Measurements from ENCODE around the gene CALHM2.

CALHM2 gene

GRCh38 chr10:103480521-103480920 is 28.4 kb upstream of the CALHM2 start:
- TF ChIP-seq TAF1 (IDR thresholded peaks at IDR 0.05; ENCODE audit: borderline replicate concordance, insufficient read depth, low read length) (no peak), FOXP2 (optimal IDR thresholded peaks at IDR 0.05; ENCODE audit: borderline replicate concordance, extremely low read depth, extremely low read length, insufficient read depth) (no peak), REST (IDR thresholded peaks at IDR 0.05; ENCODE audit: insufficient read depth in 1 of 2, low read depth in 2 of 2, low read length in 2 of 2) (no peak)

GRCh38 chr10:103479135-103479534 is 27.0 kb upstream of the CALHM2 start, which contains the start of gene CALHM3:
CALHM3 (minus strand) TSS chr10:103479240; CDS start chr10:103479032, 208 bp downstream.
- no peak for TF ChIP-seq REST (IDR thresholded peaks at IDR 0.05; ENCODE audit: insufficient read depth in 1 of 2, low read depth in 2 of 2, low read length in 2 of 2)
- TF ChIP-seq SIN3A (IDR thresholded peaks at IDR 0.05; ENCODE audit: borderline replicate concordance, insufficient read depth, low read length), result no peak
- no peak for TF ChIP-seq TAF1 (IDR thresholded peaks at IDR 0.05; ENCODE audit: borderline replicate concordance, insufficient read depth, low read length)
- TF ChIP-seq POLR2AphosphoS5 (IDR thresholded peaks at IDR 0.05; ENCODE audit: low read depth, low read length), result no peak
- TF ChIP-seq FOXP2 (optimal IDR thresholded peaks at IDR 0.05; ENCODE audit: borderline replicate concordance, extremely low read depth, extremely low read length, insufficient read depth), result no peak

- TF ChIP-seq SIN3A (IDR thresholded peaks at IDR 0.05; ENCODE audit: borderline replicate concordance, insufficient read depth, low read length), result no peak
- TF ChIP-seq REST (IDR thresholded peaks at IDR 0.05; ENCODE audit: insufficient read depth in 1 of 2, low read depth in 2 of 2, low read length in 2 of 2), result no peak
- TF ChIP-seq POLR2AphosphoS5 (IDR thresholded peaks at IDR 0.05; ENCODE audit: low read depth, low read length), result no peak
- no peak for TF ChIP-seq TAF1 (IDR thresholded peaks at IDR 0.05; ENCODE audit: borderline replicate concordance, insufficient read depth, low read length)
- no peak for TF ChIP-seq FOXP2 (optimal IDR thresholded peaks at IDR 0.05; ENCODE audit: borderline replicate concordance, extremely low read depth, extremely low read length, insufficient read depth)
Measured at GRCh38 chr10:103478671-103479070, 26.5 kb upstream of the CALHM2 start.

GRCh38 chr10:103476046-103476768 is 24.0 kb upstream of the CALHM2 start:
- peak; percentile 27 for TF ChIP-seq FOXP2 (optimal IDR thresholded peaks at IDR 0.05; ENCODE audit: borderline replicate concordance, extremely low read depth, extremely low read length, insufficient read depth)
- no peak for TF ChIP-seq TAF1 (IDR thresholded peaks at IDR 0.05; ENCODE audit: borderline replicate concordance, insufficient read depth, low read length)

GRCh38 chr10:103475437-103475836 is 23.3 kb upstream of the CALHM2 start:
- TF ChIP-seq POLR2AphosphoS5 (IDR thresholded peaks at IDR 0.05; ENCODE audit: low read depth, low read length) (no peak), FOXP2 (optimal IDR thresholded peaks at IDR 0.05; ENCODE audit: borderline replicate concordance, extremely low read depth, extremely low read length, insufficient read depth) (no peak), SIN3A (IDR thresholded peaks at IDR 0.05; ENCODE audit: borderline replicate concordance, insufficient read depth, low read length) (no peak), REST (IDR thresholded peaks at IDR 0.05; ENCODE audit: insufficient read depth in 1 of 2, low read depth in 2 of 2, low read length in 2 of 2) (no peak), TAF1 (IDR thresholded peaks at IDR 0.05; ENCODE audit: borderline replicate concordance, insufficient read depth, low read length) (no peak)
